ENCODE data around the gene SLC6A11.

- TF ChIP-seq POLR2A (IDR thresholded peaks at IDR 0.05), result no peak
- TF ChIP-seq CTCF (IDR thresholded peaks at IDR 0.05 in 4 of 5, conservative IDR thresholded peaks at IDR 0.05 in 1 of 5), result no peak
Measured at GRCh38 chr3:10988991-10989484, 173.0 kb downstream of the SLC6A11 start.

All from gastrocnemius medialis (tissue), 4 donors.